H1 (cell line): ENCODE measurements around the gene CREBBP. TPM values are rescaled to one million over a fixed set of nuclear protein-coding genes. Genes with fewer than 3 reads are reported as not detected.

ENCODE experiments used
- CTCF ChIA-PET: fragments of 300-600 bp; sonication (Branson Sonifier 250); formaldehyde crosslinking; loops from one replicate; lab custom pipeline; 2021; ENCODE audit not compliant: partially characterized antibody; lab: Charles Lee
- POLR2A ChIA-PET: fragments of 300-600 bp; sonication (Branson Sonifier 250); formaldehyde crosslinking; loops from one replicate; lab custom pipeline; 2021; ENCODE audit warnings: inconsistent platforms; ENCODE audit not compliant: partially characterized antibody; lab: Charles Lee
- DNase-seq, 2 experiments: peaks; one replicate each; pipeline versions ENCODE4 v3.0.0 to v3.0.0-alpha.2; 2010 to 2022; ENCODE audit warnings: low spot score in 2 of 2, low read depth in 1 of 2, mixed read lengths in 1 of 2
- FAIRE-seq: peaks from 2 replicates; lab custom pipeline; 2011; peaks lifted over from hg19 to GRCh38; lab: Jason Lieb, UNC
- H2AFZ ChIP-seq: 2 replicates; pipeline ENCODE4 v1.8.1; 2012; ENCODE audit warnings: low read length, inconsistent platforms
- H2AK5ac ChIP-seq: 2 replicates; pipeline ENCODE4 v1.6.1; 2013; ENCODE audit warnings: low read depth, low read length
- H2BK120ac ChIP-seq: replicated peaks from 2 replicates; pipeline ENCODE3; 2013; ENCODE audit warnings: low read depth, low read length, inconsistent platforms
- H2BK12ac ChIP-seq: 2 replicates; pipeline ENCODE4 v1.6.1; 2013; ENCODE audit warnings: low read depth, low read length
- H2BK15ac ChIP-seq: 2 replicates; pipeline ENCODE4 v1.6.1; 2013; ENCODE audit warnings: low read length
- H2BK20ac ChIP-seq: 2 replicates; pipeline ENCODE4 v1.6.1; 2013; ENCODE audit warnings: low read length
- H2BK5ac ChIP-seq: 2 replicates; pipeline ENCODE4 v1.6.1; 2013; ENCODE audit warnings: low read depth, low read length
- H3K14ac ChIP-seq: 2 replicates; pipeline ENCODE4 v1.6.1; 2013; ENCODE audit warnings: inconsistent platforms; ENCODE audit not compliant: insufficient read length
- H3K18ac ChIP-seq: 2 replicates; pipeline ENCODE4 v1.6.1; 2013; ENCODE audit warnings: low read length; ENCODE audit errors: extremely low read depth
- H3K23ac ChIP-seq: 2 replicates; pipeline ENCODE4 v1.6.1; 2013; ENCODE audit warnings: inconsistent platforms; ENCODE audit not compliant: insufficient read length
- H3K23me2 ChIP-seq: 2 replicates; pipeline ENCODE4 v1.6.1; 2013; ENCODE audit warnings: low read depth, low read length
- H3K27ac ChIP-seq: 2 replicates; pipeline ENCODE4 v1.6.1; 2011; ENCODE audit warnings: low read depth, low read length, inconsistent platforms
- H3K27me3 ChIP-seq, 4 experiments: replicated peaks in 1 of 4; 1 replicate in 1 of 4; 2 replicates in 3 of 4; pipeline versions ENCODE4 v1.6.1 to v1.8.1; 2011 to 2013; ENCODE audit warnings: low read length in 3 of 4, mild to moderate bottlenecking in 3 of 4, inconsistent platforms in 2 of 4, mixed read lengths in 2 of 4, moderate library complexity in 1 of 4; ENCODE audit not compliant: control insufficient read depth in 3 of 4, insufficient read depth in 3 of 4; ENCODE audit errors: extremely low read depth in 1 of 4
- H3K36me3 ChIP-seq, 4 experiments: 2 replicates each; pipeline versions ENCODE4 v1.6.1 to v1.8.1; 2011 to 2013; ENCODE audit warnings: mild to moderate bottlenecking in 4 of 4, low read length in 3 of 4, moderate library complexity in 2 of 4, control low read depth in 1 of 4, inconsistent platforms in 1 of 4; ENCODE audit not compliant: insufficient read depth in 4 of 4, control insufficient read depth in 2 of 4
- H3K4ac ChIP-seq: replicated peaks from 2 replicates; pipeline ENCODE3; 2013; ENCODE audit warnings: low read length, low read depth, mixed read lengths, inconsistent platforms; ENCODE audit not compliant: insufficient read length
- H3K4me1 ChIP-seq, 4 experiments: replicated peaks in 1 of 4; 1 replicate in 1 of 4; 2 replicates in 3 of 4; pipeline versions ENCODE4 v1.6.1 to v1.8.1; 2011 to 2013; ENCODE audit warnings: low read length in 3 of 4, inconsistent platforms in 2 of 4, mixed read lengths in 1 of 4; ENCODE audit not compliant: insufficient read depth in 4 of 4, control insufficient read depth in 3 of 4
- H3K4me2 ChIP-seq, 2 experiments: 2 replicates each; pipeline versions ENCODE4 v1.6.1 to v1.8.1; 2011 to 2013; ENCODE audit warnings: low read depth in 2 of 2, low read length in 2 of 2, control low read depth in 1 of 2, inconsistent platforms in 1 of 2, mild to moderate bottlenecking in 1 of 2; ENCODE audit not compliant: insufficient read depth in 1 of 2
- H3K4me3 ChIP-seq, 4 experiments: fragments of 200-600, 300-600 bp in 1 of 4; sonication (generic), shearing (Covaris generic), sonication (Bioruptor Twin) in 1 of 4; 2 replicates each; pipeline versions ENCODE4 v1.5.1 to v1.8.1; 2011 to 2016; ENCODE audit warnings: low read length in 4 of 4, low read depth in 3 of 4, control low read depth in 2 of 4, inconsistent platforms in 2 of 4, mild to moderate bottlenecking in 2 of 4, mixed read lengths in 1 of 4, moderate library complexity in 1 of 4; ENCODE audit not compliant: insufficient read depth in 2 of 4; ENCODE audit errors: extremely low read depth in 1 of 4
- H3K56ac ChIP-seq: replicated peaks from 2 replicates; pipeline ENCODE3; 2013; ENCODE audit warnings: low read depth, mild to moderate bottlenecking, mixed read lengths, low read length, inconsistent platforms; ENCODE audit not compliant: insufficient read length
- H3K79me1 ChIP-seq: 2 replicates; pipeline ENCODE4 v1.6.1; 2013; ENCODE audit warnings: low read depth, low read length, control low read depth
- H3K79me2 ChIP-seq, 2 experiments: 2 replicates each; pipeline versions ENCODE4 v1.6.1 to v1.8.1; 2012 to 2013; ENCODE audit warnings: low read length in 2 of 2, mild to moderate bottlenecking in 2 of 2, inconsistent platforms in 1 of 2; ENCODE audit not compliant: insufficient read depth in 2 of 2, control insufficient read depth in 1 of 2
- H3K9ac ChIP-seq, 4 experiments: replicated peaks in 1 of 4; 1 replicate in 1 of 4; 2 replicates in 3 of 4; pipeline versions ENCODE4 v1.6.1 to v1.8.1; 2011 to 2013; ENCODE audit warnings: low read depth in 3 of 4, low read length in 3 of 4, control low read depth in 2 of 4, mild to moderate bottlenecking in 2 of 4, moderate library complexity in 2 of 4, inconsistent platforms in 1 of 4; ENCODE audit errors: extremely low read depth in 1 of 4
- H3K9me3 ChIP-seq, 2 experiments: 2 replicates each; pipeline versions ENCODE4 v1.6.1 to v1.8.1; 2012 to 2013; ENCODE audit warnings: mild to moderate bottlenecking in 2 of 2, moderate library complexity in 2 of 2, control low read depth in 1 of 2, inconsistent platforms in 1 of 2, low read depth in 1 of 2, low read length in 1 of 2, mixed read lengths in 1 of 2; ENCODE audit not compliant: insufficient read depth in 2 of 2
- H4K20me1 ChIP-seq, 2 experiments: replicated peaks in 1 of 2; 2 replicates each; pipeline versions ENCODE3 to v1.8.1; 2011 to 2013; ENCODE audit warnings: inconsistent platforms in 2 of 2, low read length in 2 of 2, mild to moderate bottlenecking in 1 of 2; ENCODE audit not compliant: insufficient read depth in 2 of 2, control insufficient read depth in 1 of 2
- H4K5ac ChIP-seq: 2 replicates; pipeline ENCODE4 v1.6.1; 2013; ENCODE audit warnings: low read length, low read depth, mixed read lengths, inconsistent platforms; ENCODE audit not compliant: insufficient read length
- H4K8ac ChIP-seq: 2 replicates; pipeline ENCODE4 v1.8.0; 2013; ENCODE audit warnings: mild to moderate bottlenecking, moderate library complexity, low read length, inconsistent platforms; ENCODE audit not compliant: insufficient read depth; ENCODE audit errors: extremely low read depth
- H4K91ac ChIP-seq: replicated peaks from 2 replicates; pipeline ENCODE3; 2013; ENCODE audit warnings: low read length, mixed read lengths, inconsistent platforms; ENCODE audit not compliant: insufficient read length
- ATF2 ChIP-seq: IDR thresholded peaks from 2 replicates; pipeline ENCODE4 v1.6.1; 2012; ENCODE audit warnings: low read length, inconsistent platforms
- BACH1 ChIP-seq: IDR thresholded peaks from 2 replicates; pipeline ENCODE4 v1.6.1; 2012; ENCODE audit warnings: low read length, improper control_type of control experiment
- BRCA1 ChIP-seq: IDR thresholded peaks from 2 replicates; pipeline ENCODE4 v1.6.1; 2012; ENCODE audit warnings: low read depth, low read length, improper control_type of control experiment
- CEBPB ChIP-seq: IDR thresholded peaks from 2 replicates; pipeline ENCODE4 v1.6.1; 2012; ENCODE audit warnings: low read depth, low read length
- HDAC6 ChIP-seq: IDR thresholded peaks from one replicate; pipeline ENCODE4 v1.7.1; 2012; ENCODE audit warnings: low read depth, mild to moderate bottlenecking, inconsistent platforms, low read length, moderate library complexity
- KDM1A ChIP-seq: fragments of 200-600, 300-600 bp; sonication (generic); IDR thresholded peaks from 2 replicates; pipeline ENCODE4 v1.7.1; 2016; ENCODE audit warnings: mild to moderate bottlenecking, low read length, borderline replicate concordance
- KDM4A ChIP-seq: IDR thresholded peaks from one replicate; pipeline ENCODE4 v1.7.1; 2012; ENCODE audit warnings: low read depth, mild to moderate bottlenecking, moderate library complexity, low read length, inconsistent platforms; ENCODE audit not compliant: severe bottlenecking
- NANOG ChIP-seq: IDR thresholded peaks from 2 replicates; pipeline ENCODE4 v1.6.1; 2011; ENCODE audit warnings: low read length, low read depth, mild to moderate bottlenecking, inconsistent platforms; ENCODE audit not compliant: insufficient read depth, poor library complexity, severe bottlenecking
- RNF2 ChIP-seq: fragments of 200-900, 300-1000 bp; sonication (generic); IDR thresholded peaks from 2 replicates; pipeline ENCODE4 v1.7.1; 2016; ENCODE audit warnings: borderline replicate concordance, low read depth, mild to moderate bottlenecking, antibody characterized with exemption, low read length; ENCODE audit not compliant: poor library complexity, severe bottlenecking; ENCODE audit errors: missing control alignments
- SAP30 ChIP-seq: fragments of 300-600 bp; sonication (generic); IDR thresholded peaks from 2 replicates; pipeline ENCODE4 v1.7.1; 2012; ENCODE audit warnings: low read length, moderate library complexity, mild to moderate bottlenecking, inconsistent platforms; ENCODE audit not compliant: insufficient read depth, insufficient replicate concordance
- SIN3A ChIP-seq, 2 experiments: IDR thresholded peaks in 1 of 2; conservative IDR thresholded peaks in 1 of 2; 2 replicates each; pipeline ENCODE4 v1.6.1; 2011 to 2012; ENCODE audit warnings: low read length in 2 of 2, improper control_type of control experiment in 1 of 2, low read depth in 1 of 2, mild to moderate bottlenecking in 1 of 2
- SP1 ChIP-seq: IDR thresholded peaks from 2 replicates; pipeline ENCODE4 v1.6.1; 2011; ENCODE audit warnings: low read depth, low read length
- WGBS, 2 experiments: shearing (Covaris generic) in 1 of 2; methylation state at CpG; one replicate each; pipeline versions ENCODE4 v1.1.6 to v1.1.7; 2013 to 2015; ENCODE audit warnings: low lambda C conversion rate in 2 of 2, mixed read lengths in 2 of 2, inconsistent platforms in 1 of 2, low coverage in 1 of 2, missing lambda C conversion rate in 1 of 2; ENCODE audit not compliant: insufficient replicate concordance in 2 of 2, insufficient coverage in 1 of 2, insufficient read length in 1 of 2; ENCODE audit errors: extremely low coverage in 1 of 2, missing lambda C conversion rate in 1 of 2; 5-methylcytosine and 5-hydroxymethylcytosine counted together
- polyA plus RNA-seq, 7 experiments: library from polyadenylated mRNA; depleted of rRNA in 3 of 7; stranded (reverse) in 5 of 7; unstranded in 2 of 7; fragments of >200 nt in 5 of 7; fragments of 200-250 nt in 2 of 7; gene quantifications; 1 replicate in 5 of 7; 2 replicates in 1 of 7; 4 replicates in 1 of 7; pipeline versions ENCODE4 v1.2.1 to v1.2.3, GENCODE V29; 2011 to 2013; ENCODE audit warnings: missing spikeins in 2 of 7, mixed read lengths in 2 of 7
- total RNA-seq: library from RNA; stranded (reverse); fragmentation: NEBNext Ultra II Directional; extraction: Animal tissue kit (Norgen Biotek cat#: 25700); gene quantifications from 2 replicates; pipeline ENCODE4 v1.2.1, GENCODE V29; 2021

CREBBP gene
- total and polyA plus RNA-seq, 2 of the 8 experiments (the other 6 are each of a cell fraction or from before 2014, with no cell fraction given): 10.0 to 60.1 TPM

- DNase-seq (no peak), FAIRE-seq (no peak)
- H2AFZ ChIP-seq: no peak overlapping the region
- peaks cover 25 to 39% of the 10 kb centered on the region in 2 experiments for H4K20me1 ChIP-seq
- no peaks in the 10 kb centered on the region for H3K9me3 ChIP-seq
- no peak overlapping the region for H2BK20ac ChIP-seq
- 96% methylated on average over 1 of the region's 1 CpG; no CpG with 5 or more reads in 1 of the 2 experiments for WGBS, 2 experiments
- ChIA-PET POLR2A (no interaction called here), CTCF (no interaction called here)
- no peak overlapping the region for H3K4me2 ChIP-seq
- no peak overlapping the region for H4K8ac ChIP-seq
- peaks cover 12 to 98% of the 10 kb centered on the region in 2 experiments for H3K79me2 ChIP-seq
- no peak overlapping the region for H3K18ac ChIP-seq
- H2BK12ac ChIP-seq: no peak overlapping the region
- no peak overlapping the region for H3K27ac ChIP-seq
- no peak overlapping the region for H3K4ac ChIP-seq
- no peak overlapping the region for H2BK15ac ChIP-seq
- peaks cover 0 to 7% (median 5%) of the 10 kb centered on the region in 4 experiments for H3K4me1 ChIP-seq
- H3K4me3 ChIP-seq: no peak overlapping the region
- no peak overlapping the region for H4K5ac ChIP-seq
- H3K14ac ChIP-seq: no peak overlapping the region
- H3K23ac ChIP-seq: no peak overlapping the region
- H2BK5ac ChIP-seq: no peak overlapping the region
- H3K79me1 ChIP-seq: peaks cover 22% of the 10 kb centered on the region
- no peaks in the 10 kb centered on the region for H3K23me2 ChIP-seq
- no peak overlapping the region for H2AK5ac ChIP-seq
- H3K36me3 ChIP-seq: no peaks in the 10 kb centered on the region
- no peaks in the 10 kb centered on the region for H3K27me3 ChIP-seq
- H3K9ac ChIP-seq: no peak overlapping the region
- no peak overlapping the region for H2BK120ac ChIP-seq
- H3K56ac ChIP-seq: no peak overlapping the region
- H4K91ac ChIP-seq: no peak overlapping the region
- no peak for TF ChIP-seq KDM4A
- TF ChIP-seq CEBPB: no peak
- TF ChIP-seq RNF2: no peak
- TF ChIP-seq ATF2: no peak
- no peak for TF ChIP-seq SP1
- no peak for TF ChIP-seq NANOG
- TF ChIP-seq SIN3A (conservative IDR thresholded peaks at IDR 0.05 in 1 of 2, IDR thresholded peaks at IDR 0.05 in 1 of 2; ENCODE audit: low read depth in 1 of 2, low read length in 2 of 2): no peak
- TF ChIP-seq BACH1: no peak
- no peak for TF ChIP-seq KDM1A
- no peak for TF ChIP-seq HDAC6
- no peak for TF ChIP-seq BRCA1
- no peak for TF ChIP-seq SAP30
These were observed 55.4 kb downstream of the CREBBP start for GRCh38 chr16:3825103-3825502.
